GM12878 (cell line): Measurements from ENCODE around the gene CGB5. TPM values are rescaled to one million over a fixed set of nuclear protein-coding genes. Genes with fewer than 3 reads are reported as not detected.
A peak's percentile ranks its signal among the peaks of the same experiment; 100 is the strongest.
"Not testable (repeated sequence)": the region's sequence is repeated elsewhere in the genome, so short reads cannot be mapped to it uniquely, and the experiment has no call there.

Source experiments
- ATAC-seq: fragments of 200-7000 bp; cut with Tn5 transposase; 3 replicates; pipeline ENCODE4 v1.9.1; 2020; ENCODE audit warnings: mild to moderate bottlenecking, moderate library complexity
- BruUV-seq: library from RNA; stranded (reverse); fragments of 400-500 nt; replicated peaks from 2 replicates; lab custom pipeline; 2021; lab: Mats Ljungman, UMichigan
- CTCF ChIA-PET: fragments of 300-600 bp; sonication (Branson Sonifier 250); formaldehyde crosslinking; extraction: SDS; loops from one replicate; lab custom pipeline; 2021; ENCODE audit warnings: inconsistent platforms; lab: Yijun Ruan, JAX
- POLR2A ChIA-PET: fragments of 350-600 bp; formaldehyde crosslinking; extraction: SDS; loops from one replicate; lab custom pipeline; 2021; ENCODE audit warnings: inconsistent platforms; lab: Charles Lee
- RAD21 ChIA-PET: fragments of 300-600 bp; sonication (Branson Sonifier 250); formaldehyde crosslinking; loops from one replicate; lab custom pipeline; 2023; ENCODE audit warnings: antibody characterized with exemption; ENCODE audit not compliant: unreplicated experiment; lab: Charles Lee
- SMC1A ChIA-PET: fragments of 300-600 bp; sonication (Branson Sonifier 250); formaldehyde crosslinking; loops from one replicate; lab custom pipeline; 2023; ENCODE audit not compliant: unreplicated experiment, uncharacterized antibody; lab: Charles Lee
- DNase-seq: peaks from one replicate; pipeline ENCODE4 v3.0.0-alpha.2; 2011; ENCODE audit warnings: low read depth, low spot score
- FAIRE-seq: peaks from 3 replicates; lab custom pipeline; 2011; peaks lifted over from hg19 to GRCh38; lab: Jason Lieb, UNC
- H2AFZ ChIP-seq: 2 replicates; pipeline ENCODE4 v1.6.0; 2011; ENCODE audit warnings: low read depth, low read length, control low read depth; ENCODE audit not compliant: control insufficient read depth
- H3K27ac ChIP-seq: 2 replicates; pipeline ENCODE4 v1.5.1; 2011; ENCODE audit warnings: control low read depth; ENCODE audit not compliant: control insufficient read depth, insufficient read depth
- H3K27me3 ChIP-seq, 2 experiments: replicated peaks in 1 of 2; 2 replicates each; pipeline versions ENCODE4 v1.6.0 to v1.6.1; 2011; ENCODE audit warnings: low read length in 1 of 2; ENCODE audit not compliant: control insufficient read depth in 2 of 2, insufficient read depth in 2 of 2
- H3K36me3 ChIP-seq, 2 experiments: 2 replicates each; pipeline ENCODE4 v1.5.1; 2011; ENCODE audit warnings: low read length in 1 of 2; ENCODE audit not compliant: control insufficient read depth in 2 of 2, insufficient read depth in 2 of 2
- H3K4me1 ChIP-seq: 2 replicates; pipeline ENCODE4 v1.6.1; 2011; ENCODE audit warnings: mild to moderate bottlenecking, low read length, moderate library complexity, mixed read lengths; ENCODE audit not compliant: control insufficient read depth, insufficient read depth
- H3K4me2 ChIP-seq: 2 replicates; pipeline ENCODE4 v1.6.0; 2011; ENCODE audit warnings: control low read depth; ENCODE audit not compliant: control insufficient read depth, insufficient read depth
- H3K4me3 ChIP-seq: fragments of 200-600 bp; sonication (generic); 2 replicates; pipeline ENCODE4 v1.5.1; 2016
- H3K79me2 ChIP-seq: 2 replicates; pipeline ENCODE4 v1.6.0; 2011; ENCODE audit warnings: low read length; ENCODE audit not compliant: control insufficient read depth, insufficient read depth
- H3K9ac ChIP-seq: 2 replicates; pipeline ENCODE4 v1.8.0; 2011; ENCODE audit warnings: low read length, control low read depth, mixed read lengths; ENCODE audit not compliant: control insufficient read depth, insufficient read depth
- H3K9me3 ChIP-seq: replicated peaks from 3 replicates; pipeline ENCODE4 v1.5.1; 2011; ENCODE audit warnings: mild to moderate bottlenecking, low read length; ENCODE audit not compliant: control insufficient read depth, insufficient read depth
- H4K20me1 ChIP-seq: 2 replicates; pipeline ENCODE4 v1.6.0; 2011; ENCODE audit not compliant: control insufficient read depth, insufficient read depth
- BHLHE40 ChIP-seq, 2 experiments: fragments of 450-650 bp in 1 of 2; IDR thresholded peaks; 2 replicates each; pipeline ENCODE4 v1.6.1; 2011 to 2017; ENCODE audit warnings: low read depth in 2 of 2, borderline replicate concordance in 1 of 2, improper control_type of control experiment in 1 of 2, low read length in 1 of 2, mild to moderate bottlenecking in 1 of 2
- CHD4 ChIP-seq: fragments of 200-600 bp; sonication (generic); IDR thresholded peaks from 2 replicates; pipeline ENCODE4 v1.6.1; 2016; ENCODE audit warnings: mild to moderate bottlenecking
- ETV6 ChIP-seq, 2 experiments: fragments of 450-650 bp in 1 of 2; IDR thresholded peaks in 1 of 2; conservative IDR thresholded peaks in 1 of 2; 2 replicates each; pipeline ENCODE4 v1.6.1; 2014; ENCODE audit warnings: antibody characterized with exemption in 1 of 2, borderline replicate concordance in 1 of 2, low read depth in 1 of 2, mild to moderate bottlenecking in 1 of 2, moderate library complexity in 1 of 2
- EZH2 ChIP-seq: IDR thresholded peaks from 2 replicates; pipeline ENCODE4 v1.6.1; 2012; ENCODE audit warnings: low read depth, mild to moderate bottlenecking, control low read depth, inconsistent platforms, low read length, borderline replicate concordance; ENCODE audit not compliant: control insufficient read depth
- HCFC1 ChIP-seq: fragments of 150-350 bp; IDR thresholded peaks from 2 replicates; pipeline ENCODE4 v1.6.1; 2014; ENCODE audit warnings: low read length
- IKZF1 ChIP-seq: fragments of 450-650 bp; conservative IDR thresholded peaks from 2 replicates; pipeline ENCODE4 v1.6.1; 2017; ENCODE audit warnings: antibody characterized with exemption, mild to moderate bottlenecking
- MEF2B ChIP-seq: fragments of 450-650 bp; IDR thresholded peaks from 2 replicates; pipeline ENCODE4 v1.6.1; 2018; ENCODE audit warnings: mild to moderate bottlenecking, moderate library complexity; ENCODE audit not compliant: partially characterized antibody, poor library complexity, severe bottlenecking
- SUZ12 ChIP-seq: fragments of 200-600 bp; sonication (generic); IDR thresholded peaks from one replicate; pipeline ENCODE4 v1.6.1; 2018; ENCODE audit warnings: antibody characterized with exemption, mild to moderate bottlenecking; ENCODE audit not compliant: unreplicated experiment
- WGBS: methylation state at CpG from one replicate; pipeline ENCODE4 v1.1.6; 2016; ENCODE audit warnings: low lambda C conversion rate; ENCODE audit not compliant: insufficient replicate concordance, insufficient coverage; ENCODE audit errors: missing lambda C conversion rate; 5-methylcytosine and 5-hydroxymethylcytosine counted together
- in situ Hi-C: fragments of 300-500 bp; cut with MboI; formaldehyde crosslinking; loops from 9 replicates; pipeline ENCODE4 v1.14.3; 2018; ENCODE audit warnings: mixed read lengths
- intact Hi-C: fragments of 100-400 bp; cut with micrococcal nuclease; formaldehyde crosslinking; loops from one replicate; pipeline ENCODE4 v1.14.2; 2022; ENCODE audit not compliant: unreplicated experiment
- polyA plus RNA-seq, 11 experiments: library from polyadenylated mRNA; depleted of rRNA in 4 of 11; unstranded in 6 of 11; stranded (reverse) in 5 of 11; fragments of >200 nt; fragmentation: Nextera tagmentation in 4 of 11; fragmentation: Illumina TruSeq in 1 of 11; extraction: Ambion mirVana in 4 of 11; extraction: Trizol in 1 of 11; gene quantifications; 1 replicate in 1 of 11; 2 replicates in 10 of 11; pipeline versions ENCODE4 v1.2.1 to v1.2.3, GENCODE V29; 2011 to 2016; ENCODE audit warnings: inconsistent platforms in 2 of 11, missing spikeins in 2 of 11, low read depth in 1 of 11
- total RNA-seq, 4 experiments: library from RNA; depleted of rRNA in 3 of 4; stranded (reverse); fragments of >200 nt in 3 of 4; fragmentation: Illumina TruSeq in 1 of 4; extraction: Trizol in 1 of 4; gene quantifications; 2 replicates each; pipeline versions ENCODE4 v1.2.1 to v1.2.3, GENCODE V29; 2013 to 2021
- TF ChIP-seq, protein P1 (sequence below), 3 experiments: IDR thresholded peaks in 2 of 3; conservative IDR thresholded peaks in 1 of 3; 2 replicates each; pipeline ENCODE4 v1.5.1; 2011; ENCODE audit warnings: low read depth in 3 of 3, low read length in 3 of 3, mild to moderate bottlenecking in 3 of 3, control low read depth in 2 of 3, moderate library complexity in 2 of 3, inconsistent platforms in 1 of 3, mixed read lengths in 1 of 3; ENCODE audit not compliant: control insufficient read depth in 2 of 3, insufficient read depth in 1 of 3; ENCODE audit errors: extremely low read depth in 1 of 3

CGB5 gene
- total and polyA plus RNA-seq, 10 of the 15 experiments (the other 5 are each of a cell fraction or from before 2014, with no cell fraction given), result not detected

DNA sequence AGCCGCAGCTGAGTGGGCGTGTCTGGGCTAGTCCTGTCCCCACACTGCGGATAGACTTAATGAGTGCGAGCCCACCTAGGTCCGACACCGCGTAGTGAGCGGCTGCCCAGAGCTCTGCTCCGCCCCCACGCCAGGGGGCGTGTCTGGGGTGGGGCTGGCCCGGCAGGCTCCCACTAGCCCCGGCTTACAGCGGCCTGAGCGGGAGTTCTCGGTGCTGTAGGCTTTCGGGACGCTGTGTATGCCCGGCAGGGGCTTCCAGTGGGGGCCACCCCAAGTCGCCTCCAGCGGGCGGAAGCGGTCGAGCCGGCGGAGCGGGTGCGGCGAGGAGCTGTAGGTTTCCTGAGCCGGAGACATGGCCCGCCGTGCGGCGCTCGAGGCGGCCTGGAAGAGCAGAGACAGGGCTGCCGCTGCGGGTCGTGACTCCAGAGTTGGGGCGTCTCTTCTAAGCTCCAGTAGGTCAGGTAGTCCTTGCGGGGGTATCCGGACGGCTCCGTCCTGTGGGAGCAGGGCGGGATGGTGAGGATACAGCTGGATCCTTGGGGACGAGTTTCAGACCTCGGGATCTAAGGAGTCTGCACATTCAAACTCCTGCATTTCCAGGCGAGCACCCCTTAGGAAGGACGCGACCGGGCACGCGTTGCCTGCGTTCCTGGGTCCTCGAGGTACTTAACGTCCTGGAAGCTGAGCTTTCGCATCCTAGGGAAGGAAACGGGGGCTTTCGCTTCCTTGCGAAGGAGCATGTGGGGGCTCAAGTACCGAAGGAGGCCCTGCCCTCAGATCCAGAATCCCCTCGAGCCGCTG, 12.7 kb downstream of the CGB5 start:
- no peak overlapping the region for H3K27ac ChIP-seq
- FAIRE-seq, result no peak
- peak overlapping the region; percentile 95 for H3K4me2 ChIP-seq
- CTCF ChIA-PET, result interaction anchor here (1.0 kb wide), 2 partner anchors 41 to 138 kb away, joined by 3 to 4 read pairs; no protein-coding TSS in a partner anchor
- H4K20me1 ChIP-seq, result no peaks in the 10 kb centered on the region
- no peak for DNase-seq
- intact Hi-C loops, result no loop called here
- no peaks in the 10 kb centered on the region for H3K79me2 ChIP-seq
- peaks cover 3 to 16% of the 10 kb centered on the region in 2 experiments; a peak in 3 of 4 replicates for H3K27me3 ChIP-seq
- 0 out of 4 replicates have a peak, but pooled peaks of 1 of the 2 experiments have one; percentile 9 for TF ChIP-seq BHLHE40 (IDR thresholded peaks at IDR 0.05; ENCODE audit: borderline replicate concordance in 1 of 2, low read depth in 2 of 2, low read length in 1 of 2)
- TF ChIP-seq EZH2, result no peak
- TF ChIP-seq HCFC1, result no peak
- no peak for TF ChIP-seq ETV6 (conservative IDR thresholded peaks at IDR 0.05 in 1 of 2, IDR thresholded peaks at IDR 0.05 in 1 of 2; ENCODE audit: borderline replicate concordance in 1 of 2, low read depth in 1 of 2)
- no peak for TF ChIP-seq CHD4
- no peak for TF ChIP-seq MEF2B
- TF ChIP-seq SUZ12, result peak; percentile 57
- TF ChIP-seq, protein P1, sequence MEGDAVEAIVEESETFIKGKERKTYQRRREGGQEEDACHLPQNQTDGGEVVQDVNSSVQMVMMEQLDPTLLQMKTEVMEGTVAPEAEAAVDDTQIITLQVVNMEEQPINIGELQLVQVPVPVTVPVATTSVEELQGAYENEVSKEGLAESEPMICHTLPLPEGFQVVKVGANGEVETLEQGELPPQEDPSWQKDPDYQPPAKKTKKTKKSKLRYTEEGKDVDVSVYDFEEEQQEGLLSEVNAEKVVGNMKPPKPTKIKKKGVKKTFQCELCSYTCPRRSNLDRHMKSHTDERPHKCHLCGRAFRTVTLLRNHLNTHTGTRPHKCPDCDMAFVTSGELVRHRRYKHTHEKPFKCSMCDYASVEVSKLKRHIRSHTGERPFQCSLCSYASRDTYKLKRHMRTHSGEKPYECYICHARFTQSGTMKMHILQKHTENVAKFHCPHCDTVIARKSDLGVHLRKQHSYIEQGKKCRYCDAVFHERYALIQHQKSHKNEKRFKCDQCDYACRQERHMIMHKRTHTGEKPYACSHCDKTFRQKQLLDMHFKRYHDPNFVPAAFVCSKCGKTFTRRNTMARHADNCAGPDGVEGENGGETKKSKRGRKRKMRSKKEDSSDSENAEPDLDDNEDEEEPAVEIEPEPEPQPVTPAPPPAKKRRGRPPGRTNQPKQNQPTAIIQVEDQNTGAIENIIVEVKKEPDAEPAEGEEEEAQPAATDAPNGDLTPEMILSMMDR (IDR thresholded peaks at IDR 0.05 in 2 of 3, conservative IDR thresholded peaks at IDR 0.05 in 1 of 3; ENCODE audit: control insufficient read depth in 2 of 3, extremely low read depth in 1 of 3, insufficient read depth in 1 of 3, low read depth in 3 of 3, low read length in 3 of 3), result peak in 2 of 3 experiments; percentile 14 to 20; a peak in 2 of 6 replicates
- TF ChIP-seq IKZF1, result peak; percentile 33; the same call in 1 of the 2 replicates
- TF ChIP-seq, all 136 proteins: peak for 4
- Histone ChIP-seq H3K36me3 (no peaks in the 10 kb centered on the region), H3K4me3 (peak overlapping the region; percentile 51; the same call in 1 of the 2 replicates), H2AFZ (peak overlapping the region; percentile 37), H3K4me1 (no peaks in the 10 kb centered on the region), H3K9ac (no peak overlapping the region), H3K9me3 (no peaks in the 10 kb centered on the region)
- SMC1A ChIA-PET, result no interaction called here
- peak; percentile 96 for ATAC-seq
- WGBS, result 3% methylated on average over 63 of the region's 63 CpGs
- POLR2A ChIA-PET, result interaction anchor here (0.6 kb wide), 1 partner anchor 673 kb away, joined by 5 read pairs; no protein-coding TSS in a partner anchor
- no TSS peak for BruUV-seq
- in situ Hi-C loops, result no loop called here
- RAD21 ChIA-PET, result interaction anchor here (0.9 kb wide), 1 partner anchor 41 kb away, joined by 3 read pairs; no protein-coding TSS in a partner anchor

DNA sequence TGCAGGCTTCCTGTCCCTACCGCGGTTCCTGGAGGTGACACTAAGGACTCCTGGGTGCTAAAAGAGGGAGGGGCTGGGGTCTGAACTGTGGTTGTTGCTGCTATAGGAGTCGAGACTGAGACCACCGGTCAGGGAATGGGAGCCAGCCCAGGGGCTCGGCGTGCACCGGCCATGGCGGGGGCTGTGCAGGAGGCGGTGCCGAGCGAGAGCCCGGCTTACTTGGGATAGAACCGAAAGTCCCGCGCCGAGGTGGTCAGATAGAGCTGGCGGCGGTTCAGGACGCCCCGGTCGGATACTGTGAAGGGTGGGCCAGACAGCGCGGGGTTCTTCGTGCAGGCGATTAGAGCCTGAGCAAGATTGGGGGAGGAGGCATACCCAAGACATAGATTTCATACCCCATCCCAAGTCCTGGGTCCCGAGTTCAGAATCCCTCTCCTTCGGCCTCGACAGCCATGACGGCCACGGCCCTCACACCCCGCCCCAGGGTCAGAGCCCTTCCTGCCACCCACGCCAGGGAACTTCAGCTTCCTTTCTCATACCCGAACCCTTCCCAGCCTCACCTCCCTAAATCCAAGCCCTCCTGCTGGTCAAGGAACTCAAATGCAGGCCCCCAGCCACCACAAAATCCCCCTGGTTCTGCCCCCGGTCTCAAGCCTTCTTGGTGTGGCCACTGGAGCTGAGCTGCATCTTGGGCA, 13.4 kb downstream of the CGB5 start:
- WGBS, result 16% methylated on average over 29 of the region's 34 CpGs
- RAD21 ChIA-PET, H3K4me1 ChIP-seq, H3K4me3 ChIP-seq, H4K20me1 ChIP-seq, SMC1A ChIA-PET, H3K9me3 ChIP-seq, H3K36me3 ChIP-seq, H3K9ac ChIP-seq, H3K79me2 ChIP-seq, POLR2A ChIA-PET, BruUV-seq, intact Hi-C loops, in situ Hi-C loops, H2AFZ ChIP-seq, ATAC-seq, DNase-seq, FAIRE-seq, H3K27ac ChIP-seq: not testable (repeated sequence)
- Histone ChIP-seq H3K4me2 (peak overlapping the region; percentile 95; the same call in 1 of the 2 replicates), H3K27me3 (peaks cover 3 to 16% of the 10 kb centered on the region in 2 experiments; a peak in 3 of 4 replicates)
- CTCF ChIA-PET, result interaction anchor here (1.0 to 1.2 kb wide), 2 partner anchors 49 to 137 kb away, joined by 3 read pairs; no protein-coding TSS in a partner anchor
